HPDE6-E6E7 (cell line): ENCODE results near the gene NUTM2F.
"Not testable (repeated sequence)": the region's sequence is repeated elsewhere in the genome, so short reads cannot be mapped to it uniquely, and the experiment has no call there.

Experiments used
- DNase-seq: peaks from one replicate; pipeline ENCODE4 v3.0.0; 2011; ENCODE audit warnings: missing footprints; ENCODE audit errors: extremely low spot score

Gene NUTM2F

DNA sequence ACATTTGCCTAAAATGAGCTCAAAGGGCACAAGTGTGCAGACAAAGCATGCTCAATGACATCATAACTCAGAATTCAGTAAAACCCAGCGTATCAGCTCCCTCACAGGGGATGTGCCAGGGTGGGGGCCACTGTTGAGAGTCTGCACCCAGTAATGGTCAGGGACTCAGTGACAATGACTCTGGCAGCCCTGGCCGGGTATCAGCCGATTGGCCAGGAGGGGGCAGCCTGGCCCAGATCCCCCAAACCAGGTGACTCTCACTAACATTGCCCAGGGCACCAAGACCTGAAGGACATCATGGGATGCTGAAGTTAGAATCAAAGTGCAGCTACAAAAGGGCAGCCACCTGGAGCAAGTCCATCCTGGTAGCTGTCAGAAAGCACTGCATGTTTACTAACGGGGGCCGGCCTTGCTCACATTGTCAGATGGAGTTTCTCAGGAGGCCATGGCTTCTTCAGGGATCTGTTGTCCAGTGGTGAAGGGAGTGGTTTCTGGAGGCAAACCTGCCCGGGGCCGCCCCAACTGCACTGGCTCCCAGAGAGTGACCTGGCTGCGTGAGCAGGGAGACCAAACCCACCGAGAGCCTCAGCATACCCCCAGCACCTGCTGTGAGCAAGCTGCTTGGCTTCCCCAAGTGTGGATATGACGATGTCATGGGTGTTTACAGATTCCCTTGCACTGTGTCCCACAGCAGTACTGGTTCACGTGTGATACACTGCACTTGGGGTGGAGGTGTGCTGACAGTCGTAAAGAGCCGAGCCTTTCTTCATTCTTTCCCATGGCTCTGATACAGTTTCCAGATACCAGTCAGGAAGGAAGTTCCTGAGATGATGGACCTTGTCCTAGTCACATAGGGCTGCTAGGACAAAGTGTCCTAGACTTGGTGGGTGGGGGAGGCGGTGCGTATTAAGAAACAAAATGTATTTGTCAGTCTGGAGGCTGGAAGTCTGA, 13.1 kb downstream of the NUTM2F start:
- DNase-seq = not testable (repeated sequence)

- DNase-seq = no peak
Observed at GRCh38 chr9:94303321-94303720, 25.1 kb downstream of the NUTM2F start.

DNA sequence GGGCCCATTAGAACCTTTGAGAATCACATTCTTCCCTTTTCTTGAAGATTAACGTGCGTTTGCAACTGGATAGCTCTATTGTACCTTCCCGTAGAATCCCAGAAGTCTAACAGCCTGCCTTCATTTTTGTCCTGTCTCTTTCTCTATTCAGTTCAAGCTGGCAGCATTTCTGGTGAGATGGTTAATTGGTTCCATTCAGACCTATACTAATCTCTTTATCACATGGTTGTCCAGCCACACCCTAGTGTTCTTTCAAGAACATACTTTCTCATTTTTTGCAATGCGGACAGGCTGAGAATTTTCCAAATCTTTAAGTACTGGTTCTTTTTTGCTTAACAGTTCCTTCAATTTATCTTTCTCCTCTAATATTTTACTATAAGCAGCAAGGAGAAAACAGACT, 26.0 kb downstream of the NUTM2F start:
- DNase-seq = no peak

DNA sequence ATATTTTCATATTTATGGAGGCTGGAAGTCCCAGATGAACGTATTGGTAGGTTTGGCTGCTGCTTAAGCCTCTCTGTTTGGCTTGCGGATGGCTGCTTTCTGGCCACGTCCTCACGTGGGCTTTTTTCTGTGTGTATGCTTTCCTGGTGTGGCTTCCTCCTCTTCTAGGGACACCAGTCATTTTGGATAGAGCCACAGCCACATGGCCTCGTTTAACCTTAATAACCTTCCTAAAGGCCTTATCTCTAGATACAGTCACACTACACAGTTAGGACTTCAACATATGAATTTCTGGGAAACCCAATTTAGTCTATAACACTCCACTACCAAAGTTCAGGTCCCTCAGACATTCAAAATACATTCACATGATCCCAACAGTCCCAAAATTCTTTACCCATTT, 26.9 kb downstream of the NUTM2F start:
- no peak for DNase-seq

- no peak for DNase-seq
Observed at GRCh38 chr9:94300470-94301301, 27.8 kb downstream of the NUTM2F start.

DNA sequence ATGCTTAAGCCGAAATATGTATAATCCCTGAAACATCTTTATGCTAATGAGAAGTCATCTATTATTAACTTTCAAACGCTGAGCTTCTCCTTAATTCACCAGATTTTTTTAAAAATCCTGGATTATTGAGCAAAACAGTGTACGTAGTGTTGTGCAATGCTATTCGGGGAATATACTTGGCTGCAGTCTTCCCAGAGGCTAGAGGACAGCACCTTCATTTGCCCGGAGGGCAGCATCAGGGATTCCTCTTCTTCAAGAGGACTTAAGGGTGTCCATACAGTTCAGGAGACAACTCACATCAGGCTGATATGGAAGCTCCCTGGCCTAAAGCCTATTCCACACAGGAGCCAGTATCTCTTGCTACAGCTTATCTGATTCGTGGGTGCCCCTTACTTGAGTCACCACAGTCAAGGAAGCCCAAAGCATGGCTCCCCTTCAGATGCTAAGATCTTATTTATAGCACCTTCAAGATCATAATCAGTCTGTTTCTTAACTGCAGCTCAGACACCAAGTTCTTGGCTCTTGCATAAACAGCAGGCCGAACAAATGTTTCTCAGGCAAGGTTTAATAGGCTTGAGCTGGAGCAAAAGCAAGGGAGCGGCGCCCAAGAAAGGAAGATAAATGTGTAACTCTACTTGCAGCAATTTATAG, 29.4 kb downstream of the NUTM2F start:
- DNase-seq = no peak

GRCh38 chr9:94289691-94290090, 38.8 kb downstream of the NUTM2F start:
- no peak for DNase-seq

DNA sequence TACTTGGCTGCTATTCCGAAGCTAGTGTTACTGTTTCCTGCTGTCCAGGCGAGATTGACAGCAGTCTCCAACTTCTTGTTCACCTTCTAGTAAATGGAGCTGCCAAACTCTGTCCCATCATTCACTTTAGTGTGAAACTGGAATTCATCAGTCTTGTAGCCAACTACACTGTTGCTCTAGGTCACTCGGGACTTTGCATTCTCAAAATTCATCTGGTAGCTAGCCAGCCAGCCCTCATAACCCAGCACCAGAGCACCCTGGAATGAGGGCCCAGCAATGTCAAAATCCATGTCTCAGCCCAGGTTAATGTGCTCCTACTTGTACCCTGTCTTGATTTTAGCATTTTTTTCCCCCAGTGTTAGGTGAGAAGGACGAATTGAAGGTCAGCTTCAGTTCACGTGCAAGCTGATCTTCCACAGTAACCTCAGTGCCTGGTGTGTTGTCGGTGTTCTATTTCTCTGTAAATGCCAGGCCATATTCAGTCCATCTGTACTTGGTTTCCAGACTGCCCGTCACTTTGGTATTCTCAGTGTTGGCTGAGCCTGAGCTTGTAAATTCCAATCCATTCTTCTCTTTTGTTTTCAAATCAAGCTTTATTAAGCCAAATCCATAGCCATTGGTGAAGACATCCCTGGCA, 40.4 kb downstream of the NUTM2F start:
- no peak for DNase-seq

DNA sequence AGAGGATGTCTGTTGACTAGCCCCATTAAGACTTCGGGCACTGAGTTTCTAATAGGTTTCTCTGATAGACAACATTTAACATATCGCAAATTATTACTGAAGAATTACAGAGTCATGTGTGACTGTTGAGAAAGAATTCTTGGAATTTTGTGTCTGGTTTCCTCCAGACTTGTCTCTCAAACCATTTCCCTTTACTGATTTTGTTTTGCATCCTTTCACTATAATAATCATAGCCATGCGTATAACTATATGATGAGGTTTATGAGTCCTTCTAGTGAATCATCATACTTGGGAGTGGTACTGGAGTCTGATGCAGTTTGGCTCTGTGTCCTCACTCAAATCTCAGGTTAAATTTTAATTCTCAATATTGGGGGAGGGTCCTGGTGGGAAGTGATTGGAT, 42.3 kb downstream of the NUTM2F start:
- DNase-seq = no peak

GRCh38 chr9:94281101-94281500, 47.3 kb downstream of the NUTM2F start:
- DNase-seq = no peak

DNA sequence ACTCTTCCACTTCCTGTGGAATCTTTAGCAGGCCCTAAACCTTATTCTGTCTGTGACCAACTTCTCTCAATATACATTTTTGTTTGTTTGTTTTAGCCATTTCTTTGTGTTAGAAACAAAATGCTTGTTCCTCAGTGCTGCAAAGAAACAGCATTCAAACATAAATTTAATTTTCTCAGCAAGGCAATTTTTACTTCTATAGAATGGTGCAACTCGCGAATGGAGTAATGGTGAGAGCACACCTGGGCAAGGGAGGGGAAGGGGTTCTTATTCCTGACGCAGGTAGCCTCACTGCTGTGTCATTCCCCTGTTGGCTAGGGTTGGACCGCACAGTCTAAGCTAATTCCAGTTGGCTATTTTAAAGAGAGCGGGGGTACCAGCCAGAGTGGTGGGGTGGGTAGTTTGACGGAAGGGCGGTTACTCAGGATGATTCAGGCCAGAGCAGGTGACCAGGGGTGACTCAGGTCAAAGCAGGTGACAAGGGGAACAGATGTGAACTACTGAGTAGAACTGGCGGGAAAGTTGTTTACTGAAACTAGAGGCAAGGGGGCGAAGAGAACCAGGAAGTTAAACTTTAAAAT, 47.9 kb downstream of the NUTM2F start:
- DNase-seq = no peak

GRCh38 chr9:94277885-94278536, 50.4 kb downstream of the NUTM2F start:
- DNase-seq = no peak

DNA sequence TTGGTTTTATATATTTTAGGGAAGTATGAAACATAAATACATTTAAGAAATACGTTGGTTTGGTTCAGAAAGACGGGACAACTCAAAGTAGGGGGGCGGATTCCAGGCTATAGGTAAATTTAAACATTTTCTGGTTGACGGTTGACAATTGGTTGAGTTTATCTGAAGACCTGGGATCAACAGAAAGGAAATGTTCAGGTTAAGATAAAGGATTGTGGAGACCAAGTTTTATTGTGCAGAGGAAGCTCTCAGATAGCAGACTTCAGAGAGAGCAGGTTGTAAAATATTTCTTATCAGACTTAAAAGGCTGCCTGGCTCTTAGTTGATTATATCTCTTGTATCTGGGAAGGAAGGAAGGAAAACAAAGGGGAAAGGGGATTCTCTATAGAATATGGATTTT, 51.4 kb downstream of the NUTM2F start:
- DNase-seq = not testable (repeated sequence)

DNA sequence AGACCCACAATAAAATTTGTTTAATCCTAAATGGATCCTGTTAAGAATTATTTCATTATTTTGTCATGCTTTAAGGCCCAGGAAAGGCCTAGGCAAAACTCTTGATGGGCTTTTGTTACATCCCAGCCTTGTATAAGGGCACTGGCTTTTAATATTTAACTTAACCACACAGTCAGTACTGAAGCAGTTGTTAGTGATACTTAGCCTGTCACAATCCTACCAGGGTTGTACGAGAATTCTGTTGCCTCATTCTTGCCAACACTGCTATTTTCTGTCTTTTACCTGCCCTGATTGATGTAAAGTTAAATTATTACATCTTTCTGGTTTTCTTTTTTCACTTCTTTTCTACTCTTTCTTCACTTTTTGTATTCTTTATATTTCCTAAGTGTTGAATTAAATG, 58.4 kb downstream of the NUTM2F start:
- DNase-seq = no peak

DNA sequence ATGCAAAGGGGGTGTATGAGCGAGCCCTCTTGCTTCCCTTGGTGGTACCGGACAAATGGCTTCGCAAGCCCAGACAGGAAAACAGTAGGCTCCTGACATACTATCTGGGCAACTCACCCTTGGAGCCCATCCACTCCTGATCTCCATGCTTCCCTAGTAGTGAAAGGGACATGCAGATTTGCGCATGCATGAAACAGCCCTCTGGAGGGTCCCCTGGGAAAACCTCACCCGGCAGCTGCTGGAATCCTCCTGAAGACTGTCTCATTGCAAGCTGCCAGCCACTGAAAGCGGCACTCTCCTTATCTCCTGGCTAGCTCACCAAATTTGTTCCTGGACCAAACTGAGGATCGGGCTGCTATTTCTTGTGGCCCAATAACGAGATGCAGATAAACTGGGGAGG, 59.2 kb downstream of the NUTM2F start:
- DNase-seq = no peak
